HG03378 (cell line): ENCODE results near the gene ARL8A.
"Not testable (repeated sequence)": the region's sequence is repeated elsewhere in the genome, so short reads cannot be mapped to it uniquely, and the experiment has no call there.

Experiments
- ATAC-seq: cut with Tn5 transposase; IDR thresholded peaks from one replicate; pipeline ENCODE4 v1.9.1; 2021; ENCODE audit warnings: mild to moderate bottlenecking, moderate library complexity; ENCODE audit not compliant: unreplicated experiment

Gene ARL8A

GRCh38 chr1:202176949-202177927, 32.7 kb upstream of the ARL8A start:
- no peak for ATAC-seq

GRCh38 chr1:202173993-202174392, 29.5 kb upstream of the ARL8A start:
- no peak for ATAC-seq

- ATAC-seq = no peak
Observed at GRCh38 chr1:202172015-202172355, 27.4 kb upstream of the ARL8A start.

GRCh38 chr1:202171292-202172014, 26.9 kb upstream of the ARL8A start:
- ATAC-seq = no peak

- ATAC-seq = no peak
Observed at GRCh38 chr1:202170726-202171125, 26.2 kb upstream of the ARL8A start.

- ATAC-seq = no peak
Observed at GRCh38 chr1:202168861-202169260, 24.3 kb upstream of the ARL8A start.

GRCh38 chr1:202167708-202168415, 23.3 kb upstream of the ARL8A start:
- no peak for ATAC-seq

- ATAC-seq = not testable (repeated sequence)
Observed at GRCh38 chr1:202167054-202167453, 22.5 kb upstream of the ARL8A start.

- no peak for ATAC-seq
Observed at GRCh38 chr1:202165942-202166843, 21.7 kb upstream of the ARL8A start.

- ATAC-seq = no peak
Observed at GRCh38 chr1:202165267-202165941, 20.9 kb upstream of the ARL8A start.

- ATAC-seq = peak; percentile 51
Observed at GRCh38 chr1:202164271-202165037, 19.9 kb upstream of the ARL8A start.

- ATAC-seq = no peak
Observed at GRCh38 chr1:202163281-202164270, 19.0 kb upstream of the ARL8A start.

GRCh38 chr1:202162418-202163280, 18.1 kb upstream of the ARL8A start:
- ATAC-seq = no peak

- ATAC-seq = no peak
Observed at GRCh38 chr1:202162047-202162417, 17.5 kb upstream of the ARL8A start.

- ATAC-seq = no peak
Observed at GRCh38 chr1:202161151-202162046, 16.9 kb upstream of the ARL8A start.

GRCh38 chr1:202160377-202160940, 15.9 kb upstream of the ARL8A start, which contains the start of gene PTPN7:
TSS of gene PTPN7 (minus strand) at chr1:202160602. CDS start at chr1:202159402, 1,200 bp downstream.
- peak; percentile 39 for ATAC-seq
